HepG2 (cell line): ENCODE data around the gene FYB2. TPM values are rescaled to one million over a fixed set of nuclear protein-coding genes. Genes with fewer than 3 reads are reported as not detected.

Source experiments
- ATAC-seq: fragments of 200-7000 bp; cut with Tn5 transposase; 3 replicates; pipeline ENCODE4 v1.9.1; 2020; ENCODE audit warnings: mild to moderate bottlenecking, moderate library complexity
- BruUV-seq: library from RNA; stranded (reverse); fragments of 400-500 nt; replicated peaks from 2 replicates; lab custom pipeline; 2021; lab: Mats Ljungman, UMichigan
- CTCF ChIA-PET: fragments of 300-600 bp; formaldehyde crosslinking; extraction: SDS; loops from one replicate; lab custom pipeline; 2021; ENCODE audit warnings: low total read pairs, inconsistent platforms, low intra/inter-chr PET ratio; lab: Yijun Ruan, JAX
- POLR2A ChIA-PET: fragments of 350-600 bp; sonication (Branson Sonifier 250); formaldehyde crosslinking; loops from one replicate; lab custom pipeline; 2020; ENCODE audit warnings: antibody characterized with exemption, inconsistent platforms; lab: Yijun Ruan, JAX
- DNase-seq: peaks from one replicate; pipeline ENCODE4 v3.0.0-alpha.2; 2015; ENCODE audit warnings: low spot score
- FAIRE-seq: peaks from 3 replicates; lab custom pipeline; 2011; peaks lifted over from hg19 to GRCh38; lab: Jason Lieb, UNC
- H2AFZ ChIP-seq: one replicate; pipeline ENCODE4 v1.6.1; 2011; ENCODE audit warnings: low read length, inconsistent platforms
- H3K27ac ChIP-seq: fragments of 300-600 bp; 3 replicates; pipeline ENCODE4 v1.8.0; 2011; ENCODE audit warnings: mixed run types, mild to moderate bottlenecking, mixed read lengths, low read length, inconsistent platforms; ENCODE audit not compliant: insufficient read depth; ENCODE audit errors: extremely low read length
- H3K27me3 ChIP-seq, 2 experiments: fragments of 200-600 bp in 1 of 2; 2 replicates in 1 of 2; 3 replicates in 1 of 2; pipeline versions ENCODE4 v1.6.0 to v1.8.0; 2011; ENCODE audit warnings: low read length in 2 of 2, mild to moderate bottlenecking in 2 of 2, moderate library complexity in 2 of 2, inconsistent platforms in 1 of 2; ENCODE audit not compliant: insufficient read depth in 2 of 2, control insufficient read depth in 1 of 2
- H3K36me3 ChIP-seq, 2 experiments: fragments of 200-600 bp in 1 of 2; replicated peaks in 1 of 2; 2 replicates in 1 of 2; 3 replicates in 1 of 2; pipeline versions ENCODE4 v1.5.1 to v1.8.0; 2011; ENCODE audit warnings: low read length in 2 of 2, inconsistent platforms in 1 of 2; ENCODE audit not compliant: insufficient read depth in 2 of 2, control insufficient read depth in 1 of 2
- H3K4me1 ChIP-seq: 2 replicates; pipeline ENCODE4 v1.5.1; 2012; ENCODE audit warnings: low read length, inconsistent platforms; ENCODE audit not compliant: insufficient read depth
- H3K4me2 ChIP-seq: 2 replicates; pipeline ENCODE4 v1.6.0; 2011; ENCODE audit warnings: low read depth, low read length, inconsistent platforms
- H3K4me3 ChIP-seq, 3 experiments: fragments of 200-600 bp in 1 of 3; sonication (generic), shearing (Covaris generic) in 1 of 3; replicated peaks in 1 of 3; 2 replicates each; pipeline ENCODE4 v1.5.1; 2011 to 2016; ENCODE audit warnings: low read length in 3 of 3, inconsistent platforms in 2 of 3, low read depth in 2 of 3, mild to moderate bottlenecking in 2 of 3, control low read depth in 1 of 3, mixed read lengths in 1 of 3; ENCODE audit not compliant: insufficient read depth in 1 of 3
- H3K79me2 ChIP-seq: one replicate; pipeline ENCODE4 v1.6.1; 2011; ENCODE audit warnings: low read length, inconsistent platforms; ENCODE audit not compliant: insufficient read depth
- H3K9ac ChIP-seq: 2 replicates; pipeline ENCODE4 v1.6.0; 2011; ENCODE audit warnings: mild to moderate bottlenecking, low read depth, low read length, inconsistent platforms; ENCODE audit not compliant: insufficient read depth
- H3K9me3 ChIP-seq: 2 replicates; pipeline ENCODE4 v1.5.1; 2012; ENCODE audit warnings: mild to moderate bottlenecking, low read length
- H4K20me1 ChIP-seq: 2 replicates; pipeline ENCODE4 v1.6.0; 2011; ENCODE audit warnings: inconsistent platforms, mild to moderate bottlenecking, low read length, moderate library complexity; ENCODE audit not compliant: insufficient read depth
- AGO1 ChIP-seq: fragments of 200-400 bp; formaldehyde crosslinking; IDR thresholded peaks from 2 replicates; pipeline ENCODE4 v1.6.1; 2017; ENCODE audit warnings: mild to moderate bottlenecking, low read depth, low read length, moderate library complexity; ENCODE audit not compliant: poor library complexity, severe bottlenecking
- ARNT2 ChIP-seq: sonication (generic); formaldehyde crosslinking; IDR thresholded peaks from 2 replicates; pipeline ENCODE4 v1.8.0; 2022; ENCODE audit warnings: mild to moderate bottlenecking, low read depth, missing genetic modification reagents, moderate library complexity
- BRCA1 ChIP-seq: sonication (generic); formaldehyde crosslinking; IDR thresholded peaks from 2 replicates; pipeline ENCODE4 v1.4.0; 2020; ENCODE audit warnings: missing genetic modification reagents
- MXI1 ChIP-seq: IDR thresholded peaks from 3 replicates; pipeline ENCODE4 v1.6.1; 2012; ENCODE audit warnings: low read depth, low read length, inconsistent platforms, borderline replicate concordance
- PATZ1 ChIP-seq: sonication (generic); formaldehyde crosslinking; IDR thresholded peaks from 2 replicates; pipeline ENCODE4 v1.4.0; 2020; ENCODE audit warnings: missing genetic modification reagents
- PCBP1 ChIP-seq: fragments of 200-400 bp; formaldehyde crosslinking; IDR thresholded peaks from 2 replicates; pipeline ENCODE4 v1.6.1; 2017; ENCODE audit warnings: mild to moderate bottlenecking, low read depth, low read length, borderline replicate concordance
- SMAD1 ChIP-seq: sonication (generic); formaldehyde crosslinking; IDR thresholded peaks from 2 replicates; pipeline ENCODE4 v1.4.0; 2020; ENCODE audit warnings: missing genetic modification reagents, low read depth, mild to moderate bottlenecking, borderline replicate concordance
- TBX2 ChIP-seq: sonication (generic); formaldehyde crosslinking; IDR thresholded peaks from 2 replicates; pipeline ENCODE4 v1.5.0; 2020; ENCODE audit warnings: missing genetic modification reagents, mild to moderate bottlenecking, borderline replicate concordance
- TCF7L2 ChIP-seq: IDR thresholded peaks from 2 replicates; pipeline ENCODE4 v1.6.1; 2011; ENCODE audit warnings: mild to moderate bottlenecking, low read depth, low read length, moderate library complexity
- ZFP36 ChIP-seq: fragments of 150-350 bp; IDR thresholded peaks from 2 replicates; pipeline ENCODE4 v1.6.1; 2018; ENCODE audit warnings: borderline replicate concordance, low read length, low read depth; ENCODE audit not compliant: partially characterized antibody
- ZFP37 ChIP-seq: sonication (generic); formaldehyde crosslinking; IDR thresholded peaks from 2 replicates; pipeline ENCODE4 v1.4.0; 2020; ENCODE audit warnings: missing genetic modification reagents, borderline replicate concordance
- ZFP91 ChIP-seq: sonication (generic); formaldehyde crosslinking; IDR thresholded peaks from 2 replicates; pipeline ENCODE4 v1.9.0; 2022; ENCODE audit warnings: missing genetic modification reagents, mild to moderate bottlenecking, borderline replicate concordance
- ZNF414 ChIP-seq: sonication (generic); formaldehyde crosslinking; IDR thresholded peaks from 2 replicates; pipeline ENCODE4 v1.5.0; 2020; ENCODE audit warnings: missing genetic modification reagents
- ZNF431 ChIP-seq: sonication (generic); formaldehyde crosslinking; IDR thresholded peaks from 2 replicates; pipeline ENCODE4 v1.9.0; 2022; ENCODE audit warnings: missing genetic modification reagents, low read depth, mild to moderate bottlenecking, borderline replicate concordance
- ZNF607 ChIP-seq: sonication (generic); formaldehyde crosslinking; IDR thresholded peaks from 2 replicates; pipeline ENCODE4 v1.5.1; 2020; ENCODE audit warnings: missing genetic modification reagents, mild to moderate bottlenecking, borderline replicate concordance
- ZNF703 ChIP-seq: sonication (generic); formaldehyde crosslinking; IDR thresholded peaks from 2 replicates; pipeline ENCODE4 v1.5.1; 2020; ENCODE audit warnings: missing genetic modification reagents, mild to moderate bottlenecking, moderate library complexity, borderline replicate concordance
- ZSCAN29 ChIP-seq: sonication (generic); formaldehyde crosslinking; conservative IDR thresholded peaks from 2 replicates; pipeline ENCODE4 v1.4.0; 2020; ENCODE audit warnings: mild to moderate bottlenecking, missing genetic modification reagents
- WGBS: methylation state at CpG from one replicate; pipeline ENCODE4 v1.1.6; 2017; ENCODE audit warnings: low lambda C conversion rate; 5-methylcytosine and 5-hydroxymethylcytosine counted together
- in situ Hi-C: cut with HindIII; loops from 2 replicates; pipeline ENCODE4 v1.10.0; 2017; ENCODE audit warnings: low pct_unique_long_range_greater_than_20kb; ENCODE audit not compliant: extremely low pct_ligation_motif_present
- intact Hi-C: fragments of 100-400 bp; cut with micrococcal nuclease; formaldehyde crosslinking; loops from one replicate; pipeline ENCODE4 v1.10.0; 2022; ENCODE audit not compliant: unreplicated experiment
- polyA plus RNA-seq, 8 experiments: library from polyadenylated mRNA; depleted of rRNA in 3 of 8; stranded (reverse) in 7 of 8; unstranded in 1 of 8; fragments of >200 nt; fragmentation: Illumina TruSeq in 4 of 8; extraction: Trizol in 4 of 8; gene quantifications; 2 replicates each; pipeline versions ENCODE4 v1.2.1 to v1.2.3, GENCODE V29; 2011 to 2016; ENCODE audit warnings: low read depth in 4 of 8, missing spikeins in 1 of 8, mixed read lengths in 1 of 8; ENCODE audit not compliant: insufficient read depth in 1 of 8
- total RNA-seq, 5 experiments: library from RNA; depleted of rRNA; stranded (reverse); fragments of >200 nt; fragmentation: Illumina TruSeq; extraction: Trizol; gene quantifications; 2 replicates each; pipeline ENCODE4 v1.2.3, GENCODE V29; 2016; ENCODE audit warnings: low read depth in 1 of 5

Gene FYB2
- total and polyA plus RNA-seq, 2 of the 13 experiments (the other 11 are each of a cell fraction or from before 2014, with no cell fraction given), result 1.2 to 2.7 TPM

GRCh38 chr1:56774067-56774609, 45.1 kb downstream of the FYB2 start:
- CTCF ChIA-PET, result no interaction called here

More at GRCh38 chr1:56774067-56774609, 45.1 kb downstream of the FYB2 start:
- BruUV-seq, result no TSS peak
- peaks cover 18% of the 10 kb centered on the region for H3K4me1 ChIP-seq
- in situ Hi-C loops (no loop called here), intact Hi-C loops (no loop called here)
- no peaks in the 10 kb centered on the region for H3K27me3 ChIP-seq
- H3K36me3 ChIP-seq, result no peaks in the 10 kb centered on the region
- H3K9ac ChIP-seq, result no peak overlapping the region
- no peaks in the 10 kb centered on the region for H3K79me2 ChIP-seq
- no peak overlapping the region for H3K4me3 ChIP-seq
- H3K4me2 ChIP-seq, result no peak overlapping the region
- H2AFZ ChIP-seq, result no peak overlapping the region
- ATAC-seq, result no peak
- TF ChIP-seq PCBP1 (no peak), AGO1 (no peak), TCF7L2 (no peak), ZNF431 (CRISPR knock-in tag) (no peak), ZSCAN29 (no peak), PATZ1 (CRISPR knock-in tag) (no peak), ZFP91 (CRISPR knock-in tag) (no peak), TBX2 (CRISPR knock-in tag) (no peak), ZNF607 (CRISPR knock-in tag) (no peak), ZNF414 (no peak), ZFP37 (CRISPR knock-in tag) (no peak), ZFP36 (no peak), BRCA1 (CRISPR knock-in tag) (no peak), MXI1 (no peak), ZNF703 (CRISPR knock-in tag) (no peak), SMAD1 (no peak), ARNT2 (no peak)
- TF ChIP-seq, all 625 proteins: peak for 0
- 95% methylated on average over 6 of the region's 6 CpGs for WGBS
- H3K9me3 ChIP-seq, result no peaks in the 10 kb centered on the region
- H3K27ac ChIP-seq, result no peak overlapping the region
- no peak for DNase-seq
- POLR2A ChIA-PET, result no interaction called here
- no peaks in the 10 kb centered on the region for H4K20me1 ChIP-seq
- no peak for FAIRE-seq
